22Rv1 (cell line): Measurements from ENCODE around the gene ZNRF1.

Experiments
- H3K27ac ChIP-seq: fragments of 450-650 bp; 2 replicates; pipeline ENCODE4 v1.5.1; 2017
- CTCF ChIP-seq: fragments of 450-650 bp; IDR thresholded peaks from 2 replicates; pipeline ENCODE4 v1.5.1; 2017; ENCODE audit warnings: mild to moderate bottlenecking
- ZFX ChIP-seq: fragments of 450-650 bp; IDR thresholded peaks from 2 replicates; pipeline ENCODE4 v1.6.1; 2017; ENCODE audit warnings: antibody characterized with exemption, borderline replicate concordance

The ZNRF1 gene

GRCh38 chr16:74991268-74991592, 7.6 kb upstream of the ZNRF1 start:
- TF ChIP-seq ZFX: no peak
- no peak for TF ChIP-seq CTCF
- H3K27ac ChIP-seq: peak overlapping the region; percentile 44

- no peak for TF ChIP-seq ZFX
- TF ChIP-seq CTCF: no peak
- H3K27ac ChIP-seq: peak overlapping the region; percentile 44
These were observed 7.0 kb upstream of the ZNRF1 start for GRCh38 chr16:74991593-74992403.

- no peak overlapping the region for H3K27ac ChIP-seq
- TF ChIP-seq CTCF (no peak), ZFX (no peak)
These were observed 2.8 kb upstream of the ZNRF1 start for GRCh38 chr16:74995986-74996385.

- TF ChIP-seq CTCF (no peak), ZFX (no peak)
These were observed 1.8 kb upstream of the ZNRF1 start for GRCh38 chr16:74997042-74997491.

GRCh38 chr16:74999219-74999608, 390 bp downstream of the ZNRF1 start:
- H3K27ac ChIP-seq: peak overlapping the region; percentile 55
- TF ChIP-seq CTCF: no peak
- no peak for TF ChIP-seq ZFX

More at GRCh38 chr16:74997042-74997491, 1.8 kb upstream of the ZNRF1 start:
- H3K27ac ChIP-seq: no peak overlapping the region

GRCh38 chr16:74999609-75000480, 1.0 kb downstream of the ZNRF1 start:
- TF ChIP-seq CTCF (no peak), ZFX (no peak)

More at GRCh38 chr16:74999609-75000480, 1.0 kb downstream of the ZNRF1 start:
- peak overlapping the region; percentile 55 for H3K27ac ChIP-seq
